ENCODE measurements around the gene RPL21. TPM values are rescaled to one million over a fixed set of nuclear protein-coding genes. Genes with fewer than 3 reads are reported as not detected.

The RPL21 gene
- total RNA-seq, 1 experiment from 2014 or later: 1,158 TPM

GRCh38 chr13:27252467-27252866 lies 1.1 kb downstream of the RPL21 start:
- H3K27me3 ChIP-seq (replicated peaks; ENCODE audit: control insufficient read depth, insufficient read depth, low read length): no peaks in the 10 kb centered on the region
- no peaks in the 10 kb centered on the region for H3K9me3 ChIP-seq
- TF ChIP-seq CTCF (IDR thresholded peaks at IDR 0.05; ENCODE audit: insufficient read depth in 1 of 2, low read depth in 1 of 2, low read length in 1 of 2, severe bottlenecking in 1 of 2, unreplicated experiment in 1 of 2): no peak
- H3K27ac Mint-ChIP-seq (ENCODE audit: unreplicated experiment): peak overlapping the region; percentile 99
- BruUV-seq (replicated peaks): no TSS peak
- H3K9me3 Mint-ChIP-seq (ENCODE audit: unreplicated experiment): no peaks in the 10 kb centered on the region
- H3K4me1 Mint-ChIP-seq (ENCODE audit: low read depth, unreplicated experiment): peaks cover 7% of the 10 kb centered on the region
- peak overlapping the region; percentile 86 for H3K4me3 Mint-ChIP-seq (ENCODE audit: unreplicated experiment)
- intact Hi-C loops (cut with micrococcal nuclease; ENCODE audit: unreplicated experiment): loop anchor here (5.0 kb wide), 1 partner anchor 80 kb away; the partner anchor contains the start of gene USP12
- CTCF ChIA-PET: no interaction called here
- H3K36me3 ChIP-seq (ENCODE audit: control insufficient read depth, insufficient read depth, low read length): 0 out of 2 replicates have a peak, but pooled peaks cover 3% of the 10 kb centered on the region
- peaks cover 16% of the 10 kb centered on the region; the same call in 1 of the 2 replicates for H3K4me1 ChIP-seq
- H3K36me3 Mint-ChIP-seq (ENCODE audit: insufficient read depth, unreplicated experiment): peaks cover 67% of the 10 kb centered on the region
- POLR2A ChIA-PET: interaction anchor here (0.5 kb wide), 1 partner anchor 298 kb away, joined by 3 read pairs; no protein-coding TSS in a partner anchor
- peak overlapping the region; percentile 90 for H3K4me3 ChIP-seq (ENCODE audit: low read depth, low read length)
- no peaks in the 10 kb centered on the region for H3K27me3 Mint-ChIP-seq (ENCODE audit: insufficient read depth, unreplicated experiment)
- no peak for DNase-seq

GRCh38 chr13:27257233-27257568 lies 5.8 kb downstream of the RPL21 start:
- Mint-ChIP-seq H3K4me3 (ENCODE audit: unreplicated experiment) (no peak overlapping the region), H3K4me1 (ENCODE audit: low read depth, unreplicated experiment) (no peaks in the 10 kb centered on the region), H3K27ac (ENCODE audit: unreplicated experiment) (no peak overlapping the region), H3K27me3 (ENCODE audit: insufficient read depth, unreplicated experiment) (no peaks in the 10 kb centered on the region), H3K36me3 (ENCODE audit: insufficient read depth, unreplicated experiment) (peaks cover 100% of the 10 kb centered on the region), H3K9me3 (ENCODE audit: unreplicated experiment) (no peaks in the 10 kb centered on the region)
- 0 out of 2 replicates have a peak, but pooled peaks cover 3% of the 10 kb centered on the region for H3K36me3 ChIP-seq (ENCODE audit: control insufficient read depth, insufficient read depth, low read length)
- no peaks in the 10 kb centered on the region for H3K27me3 ChIP-seq (replicated peaks; ENCODE audit: control insufficient read depth, insufficient read depth, low read length)
- CTCF ChIA-PET: interaction anchor here (0.7 to 1.3 kb wide), 2 partner anchors 13 to 272 kb away, joined by 3 to 5 read pairs; partner anchors contain the start of gene RASL11A
- peaks cover 10% of the 10 kb centered on the region; the same call in 1 of the 2 replicates for H3K4me1 ChIP-seq
- TF ChIP-seq CTCF (IDR thresholded peaks at IDR 0.05; ENCODE audit: insufficient read depth in 1 of 2, low read depth in 1 of 2, low read length in 1 of 2, severe bottlenecking in 1 of 2, unreplicated experiment in 1 of 2): no peak
- POLR2A ChIA-PET: interaction anchor here (0.6 kb wide), 1 partner anchor 300 kb away, joined by 3 read pairs; no protein-coding TSS in a partner anchor
- intact Hi-C loops (cut with micrococcal nuclease; ENCODE audit: unreplicated experiment): no loop called here
- BruUV-seq (replicated peaks): no TSS peak
- no peaks in the 10 kb centered on the region for H3K9me3 ChIP-seq
- DNase-seq: no peak
- no peak overlapping the region for H3K4me3 ChIP-seq (ENCODE audit: low read depth, low read length)

- no peak overlapping the region for H3K4me3 ChIP-seq (ENCODE audit: low read depth, low read length)
- peaks cover 100% of the 10 kb centered on the region for H3K36me3 Mint-ChIP-seq (ENCODE audit: insufficient read depth, unreplicated experiment)
- DNase-seq: no peak
- BruUV-seq (replicated peaks): no TSS peak
- peaks cover 3% of the 10 kb centered on the region; the same call in 1 of the 2 replicates for H3K36me3 ChIP-seq (ENCODE audit: control insufficient read depth, insufficient read depth, low read length)
- TF ChIP-seq CTCF (IDR thresholded peaks at IDR 0.05; ENCODE audit: insufficient read depth in 1 of 2, low read depth in 1 of 2, low read length in 1 of 2, severe bottlenecking in 1 of 2, unreplicated experiment in 1 of 2): no peak
- H3K4me1 Mint-ChIP-seq (ENCODE audit: low read depth, unreplicated experiment): no peaks in the 10 kb centered on the region
- H3K4me3 Mint-ChIP-seq (ENCODE audit: unreplicated experiment): no peak overlapping the region
- peaks cover 7% of the 10 kb centered on the region; the same call in 1 of the 2 replicates for H3K4me1 ChIP-seq
- H3K27ac Mint-ChIP-seq (ENCODE audit: unreplicated experiment): peak overlapping the region; percentile 25
- H3K27me3 Mint-ChIP-seq (ENCODE audit: insufficient read depth, unreplicated experiment): no peaks in the 10 kb centered on the region
- intact Hi-C loops (cut with micrococcal nuclease; ENCODE audit: unreplicated experiment): no loop called here
- H3K27me3 ChIP-seq (replicated peaks; ENCODE audit: control insufficient read depth, insufficient read depth, low read length): no peaks in the 10 kb centered on the region
- H3K9me3 ChIP-seq: no peaks in the 10 kb centered on the region
- CTCF ChIA-PET: no interaction called here
- no peaks in the 10 kb centered on the region for H3K9me3 Mint-ChIP-seq (ENCODE audit: unreplicated experiment)
- POLR2A ChIA-PET: no interaction called here
Measured at GRCh38 chr13:27257648-27258253, 6.4 kb downstream of the RPL21 start.
